Ectodermal cell (in vitro differentiated cells): ENCODE measurements around the gene GRM2.
A peak's percentile ranks its signal among the peaks of the same experiment; 100 is the strongest.

Experiments used
- H3K27ac ChIP-seq: 2 replicates; pipeline ENCODE4 v1.7.0; 2013; ENCODE audit warnings: mild to moderate bottlenecking, low read depth, low read length; ENCODE audit not compliant: insufficient read depth, poor library complexity, severe bottlenecking
- H3K27me3 ChIP-seq: 2 replicates; pipeline ENCODE4 v1.7.0; 2013; ENCODE audit warnings: mild to moderate bottlenecking, low read length; ENCODE audit not compliant: insufficient read depth, control insufficient read depth, poor library complexity, severe bottlenecking
- H3K36me3 ChIP-seq: one replicate; pipeline ENCODE4 v1.7.0; 2013; ENCODE audit warnings: low read length; ENCODE audit not compliant: control insufficient read depth, insufficient read depth
- H3K4me1 ChIP-seq: one replicate; pipeline ENCODE4 v1.7.0; 2013; ENCODE audit warnings: low read length; ENCODE audit not compliant: control insufficient read depth, insufficient read depth
- H3K4me3 ChIP-seq: 2 replicates; pipeline ENCODE4 v1.7.0; 2013; ENCODE audit warnings: low read depth, low read length, control low read depth; ENCODE audit not compliant: insufficient read depth
- H3K9me3 ChIP-seq: 2 replicates; pipeline ENCODE4 v1.7.0; 2013; ENCODE audit warnings: mild to moderate bottlenecking, low read length, moderate library complexity; ENCODE audit not compliant: control insufficient read depth
- WGBS, 2 experiments: methylation state at CpG; one replicate each; pipeline ENCODE4 v1.1.7; 2013; ENCODE audit warnings: missing lambda C conversion rate in 2 of 2; 5-methylcytosine and 5-hydroxymethylcytosine counted together

Gene GRM2

GRCh38 chr3:51671734-51672475 lies 35.0 kb upstream of the GRM2 start:
- WGBS, 2 experiments = 12 to 14% methylated on average over 40 of the region's 40 CpGs
- H3K27ac ChIP-seq = no peak overlapping the region

DNA sequence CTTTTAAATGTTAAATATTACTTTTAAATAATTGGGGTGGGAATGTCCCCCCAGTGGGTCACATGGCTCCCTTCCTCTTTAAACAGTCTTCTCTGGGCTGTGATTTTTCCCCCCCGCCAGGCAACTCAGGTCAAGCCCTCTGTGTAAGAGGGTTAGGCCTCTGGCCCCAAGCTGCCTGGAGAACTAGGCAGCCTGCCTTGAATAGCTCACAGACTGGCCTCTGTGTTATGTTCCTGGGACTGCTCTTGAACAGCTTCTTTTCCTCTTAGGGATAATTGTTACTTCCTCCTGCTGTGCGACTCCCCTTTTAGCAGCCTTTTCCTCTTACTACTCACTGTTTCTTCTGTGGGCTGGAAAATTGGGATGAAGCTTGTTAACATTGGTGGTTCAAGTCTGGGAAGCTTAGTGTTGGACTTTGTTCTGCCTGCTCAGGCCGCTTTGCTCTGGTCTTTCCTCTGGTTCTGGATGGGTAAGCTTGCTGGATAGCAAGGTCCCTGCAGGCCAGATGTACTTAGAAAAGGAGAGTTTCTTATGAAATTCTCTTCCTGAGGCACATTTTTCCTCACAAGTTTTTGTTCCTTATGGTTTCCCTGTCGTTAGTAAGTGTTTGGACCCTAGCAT lies 33.6 kb upstream of the GRM2 start:
- H3K4me3 ChIP-seq = no peak overlapping the region
- H3K9me3 ChIP-seq = no peaks in the 10 kb centered on the region
- H3K27ac ChIP-seq = no peak overlapping the region
- WGBS, 2 experiments = 76 to 92% methylated on average over 3 to 4 of the region's 4 CpGs
- no peaks in the 10 kb centered on the region for H3K36me3 ChIP-seq
- H3K27me3 ChIP-seq = peaks cover 34% of the 10 kb centered on the region
- H3K4me1 ChIP-seq = peaks cover 7% of the 10 kb centered on the region

More at GRCh38 chr3:51671734-51672475, 35.0 kb upstream of the GRM2 start:
- Histone ChIP-seq H3K9me3 (no peaks in the 10 kb centered on the region), H3K4me3 (peak overlapping the region; percentile 59), H3K27me3 (peaks cover 34% of the 10 kb centered on the region), H3K36me3 (no peaks in the 10 kb centered on the region), H3K4me1 (peaks cover 7% of the 10 kb centered on the region)

DNA sequence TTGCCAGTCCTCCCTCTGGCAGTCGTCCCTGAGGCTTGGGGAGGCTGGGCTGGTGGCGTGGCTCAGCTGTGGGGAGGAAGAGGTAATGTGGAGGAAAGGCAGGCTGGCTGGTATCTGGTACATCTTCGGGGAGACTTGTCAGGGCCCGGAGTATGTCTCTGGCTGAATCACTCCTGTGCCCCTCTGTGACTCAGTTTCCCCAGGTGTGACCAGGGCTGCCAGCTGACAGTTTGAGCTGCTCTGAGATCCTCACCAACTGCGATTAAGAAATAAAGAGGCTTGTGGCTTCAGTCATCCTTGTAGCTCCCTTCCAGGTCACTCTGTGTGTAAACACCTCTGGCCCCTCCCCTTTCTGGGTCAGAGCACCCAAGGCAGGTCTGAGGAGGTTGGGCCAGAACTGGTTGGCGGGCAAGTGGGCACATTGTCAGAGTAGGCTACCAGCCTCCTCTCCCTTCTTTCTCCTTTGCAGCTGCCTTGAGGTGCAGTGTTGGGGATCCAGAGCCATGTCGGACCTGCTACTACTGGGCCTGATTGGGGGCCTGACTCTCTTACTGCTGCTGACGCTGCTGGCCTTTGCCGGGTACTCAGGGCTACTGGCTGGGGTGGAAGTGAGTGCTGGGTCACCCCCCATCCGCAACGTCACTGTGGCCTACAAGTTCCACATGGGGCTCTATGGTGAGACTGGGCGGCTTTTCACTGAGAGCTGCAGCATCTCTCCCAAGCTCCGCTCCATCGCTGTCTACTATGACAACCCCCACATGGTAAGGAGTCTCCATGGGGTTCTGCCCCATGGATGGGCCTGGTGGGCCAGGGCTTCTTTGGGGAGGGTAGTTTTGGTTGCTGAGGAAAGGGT lies 32.8 kb upstream of the GRM2 start:
- no peak overlapping the region for H3K4me3 ChIP-seq
- peaks cover 11% of the 10 kb centered on the region for H3K4me1 ChIP-seq
- WGBS, 2 experiments = 94 to 95% methylated on average over 14 of the region's 14 CpGs
- H3K27me3 ChIP-seq = peaks cover 34% of the 10 kb centered on the region
- no peak overlapping the region for H3K27ac ChIP-seq
- H3K9me3 ChIP-seq = no peaks in the 10 kb centered on the region
- H3K36me3 ChIP-seq = no peaks in the 10 kb centered on the region

DNA sequence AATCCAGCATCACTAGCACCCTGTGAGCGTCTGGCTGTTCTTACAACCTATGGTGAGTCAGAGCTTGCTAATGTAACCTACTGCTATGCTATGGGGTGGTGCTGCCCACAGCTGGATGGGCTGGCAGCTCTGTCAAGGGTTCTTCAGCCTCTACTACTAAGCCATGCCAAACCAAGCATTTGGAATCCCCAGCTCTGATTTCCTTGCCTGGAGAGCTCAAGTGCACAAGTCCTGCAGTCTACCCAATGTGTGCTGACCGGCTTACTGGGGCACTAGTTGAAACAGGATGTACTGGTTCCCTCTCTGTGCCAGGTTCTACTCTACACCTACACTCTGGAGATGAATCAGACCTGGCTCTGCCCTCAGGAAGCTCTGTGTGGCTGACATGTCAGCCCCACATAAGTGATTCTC lies 31.7 kb upstream of the GRM2 start:
- whole genome bisulfite sequencing, 2 experiments = 90% methylated on average over 2 of the region's 2 CpGs
- no peaks in the 10 kb centered on the region for H3K9me3 ChIP-seq
- H3K4me1 ChIP-seq = peaks cover 11% of the 10 kb centered on the region
- peaks cover 28% of the 10 kb centered on the region for H3K27me3 ChIP-seq
- H3K36me3 ChIP-seq = no peaks in the 10 kb centered on the region
- no peak overlapping the region for H3K27ac ChIP-seq
- H3K4me3 ChIP-seq = no peak overlapping the region

DNA sequence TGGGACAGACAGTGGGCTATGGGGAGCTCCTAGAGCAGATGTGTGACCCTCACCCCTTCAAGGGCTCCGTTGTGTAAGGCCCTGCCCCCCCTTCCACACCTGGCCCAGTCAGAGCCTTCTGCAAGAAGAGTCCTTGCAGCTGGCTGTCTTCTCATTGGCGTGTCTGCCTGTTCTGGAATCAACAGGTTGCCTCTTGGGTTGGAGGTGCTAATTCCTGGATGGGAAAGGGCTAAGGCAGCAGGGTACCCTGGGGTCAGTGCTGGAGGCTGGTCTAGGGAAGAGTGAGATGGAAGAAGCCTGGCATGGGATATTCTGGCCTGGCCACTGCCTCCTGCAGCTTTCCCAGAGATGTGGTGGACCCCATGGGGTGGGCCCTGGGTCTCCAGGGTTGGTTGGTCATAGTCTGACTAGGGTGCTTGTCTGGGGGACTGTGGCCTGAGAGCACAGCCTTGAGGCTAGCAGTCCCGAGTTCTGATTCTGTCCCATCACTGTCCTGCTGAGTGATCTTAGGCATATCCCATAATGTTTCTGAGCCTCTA lies 30.7 kb upstream of the GRM2 start:
- peaks cover 18% of the 10 kb centered on the region for H3K27me3 ChIP-seq
- peaks cover 5% of the 10 kb centered on the region for H3K4me1 ChIP-seq
- WGBS, 2 experiments = 83 to 94% methylated on average over 3 of the region's 3 CpGs
- no peak overlapping the region for H3K27ac ChIP-seq
- H3K9me3 ChIP-seq = no peaks in the 10 kb centered on the region
- no peaks in the 10 kb centered on the region for H3K36me3 ChIP-seq
- H3K4me3 ChIP-seq = no peak overlapping the region

DNA sequence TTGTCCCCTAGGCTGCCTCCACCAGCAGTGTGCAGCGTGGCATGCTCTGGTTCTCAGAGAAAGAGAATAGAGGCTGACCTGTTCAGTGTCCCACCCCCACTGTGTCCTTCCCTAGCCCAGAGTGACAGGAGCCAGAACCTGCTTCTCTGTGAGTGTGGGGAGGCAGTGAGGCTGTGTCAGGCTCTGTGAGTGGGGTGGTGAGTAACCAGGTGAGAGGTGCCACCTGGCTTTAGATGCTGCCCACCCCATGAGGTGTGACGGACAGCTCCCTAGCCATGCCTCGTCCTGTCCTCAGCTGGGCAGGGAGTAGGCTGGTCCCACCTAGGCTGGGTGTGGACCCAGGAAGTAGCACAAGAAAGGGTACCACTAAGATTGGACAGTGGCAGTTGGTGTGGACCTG lies 29.5 kb upstream of the GRM2 start:
- Histone ChIP-seq H3K4me1 (peaks cover 5% of the 10 kb centered on the region), H3K27me3 (peaks cover 6% of the 10 kb centered on the region), H3K9me3 (no peaks in the 10 kb centered on the region), H3K36me3 (no peaks in the 10 kb centered on the region), H3K27ac (no peak overlapping the region), H3K4me3 (no peak overlapping the region)
- 92 to 95% methylated on average over 3 of the region's 3 CpGs for WGBS, 2 experiments

DNA sequence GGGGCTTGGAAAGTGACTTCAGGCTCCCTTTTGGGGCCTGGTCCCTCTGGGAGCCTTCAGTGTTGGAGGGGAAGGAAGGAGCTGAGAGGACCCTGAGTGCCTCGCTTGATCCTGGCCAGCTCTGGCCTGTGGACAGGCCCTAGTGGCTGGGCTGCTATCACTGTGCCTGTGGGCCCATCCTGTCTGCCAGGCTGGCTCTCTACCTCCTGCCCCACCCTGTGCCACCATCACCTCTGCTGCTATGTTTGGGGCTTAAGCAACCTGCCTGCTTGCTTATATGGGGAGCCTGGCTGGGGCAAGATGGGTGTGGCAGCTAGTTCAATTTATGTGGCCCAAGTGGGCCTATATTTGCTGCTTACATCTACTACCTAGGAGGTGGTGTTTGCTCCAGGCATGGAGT lies 28.7 kb upstream of the GRM2 start:
- H3K4me1 ChIP-seq = peaks cover 5% of the 10 kb centered on the region
- H3K27me3 ChIP-seq = no peaks in the 10 kb centered on the region
- H3K36me3 ChIP-seq = no peaks in the 10 kb centered on the region
- H3K9me3 ChIP-seq = no peaks in the 10 kb centered on the region
- WGBS, 2 experiments = 94 to 95% methylated on average over 1 of the region's 1 CpG
- H3K4me3 ChIP-seq = no peak overlapping the region
- no peak overlapping the region for H3K27ac ChIP-seq

GRCh38 chr3:51678641-51679040 lies 28.2 kb upstream of the GRM2 start:
- H3K27ac ChIP-seq = no peak overlapping the region
- H3K4me3 ChIP-seq = no peak overlapping the region
- WGBS, 2 experiments = 74 to 80% methylated on average over 2 of the region's 2 CpGs
- H3K4me1 ChIP-seq = peaks cover 5% of the 10 kb centered on the region
- H3K27me3 ChIP-seq = no peaks in the 10 kb centered on the region
- no peaks in the 10 kb centered on the region for H3K36me3 ChIP-seq
- no peaks in the 10 kb centered on the region for H3K9me3 ChIP-seq

DNA sequence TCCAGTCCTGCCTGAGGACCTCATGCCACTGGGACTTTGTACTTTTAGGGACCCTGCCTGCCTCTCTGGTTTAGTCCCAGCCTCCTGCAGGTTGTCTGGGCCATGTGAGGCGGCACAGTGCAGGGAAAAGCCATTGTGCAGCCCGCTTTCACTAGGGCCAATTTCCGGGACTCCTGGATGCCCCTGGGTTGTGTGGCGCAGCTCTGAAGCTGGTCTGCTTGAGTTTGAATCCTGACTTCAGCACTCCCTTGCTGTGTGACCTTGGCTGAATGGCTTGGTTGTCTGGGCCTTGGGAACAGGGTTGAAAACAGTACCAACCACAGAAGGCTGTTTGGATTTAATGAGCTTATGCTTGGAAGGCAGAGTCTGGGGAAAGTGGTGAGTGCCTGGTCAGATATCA lies 27.6 kb upstream of the GRM2 start:
- Histone ChIP-seq H3K36me3 (no peaks in the 10 kb centered on the region), H3K4me3 (no peak overlapping the region), H3K4me1 (peaks cover 5% of the 10 kb centered on the region), H3K9me3 (no peaks in the 10 kb centered on the region), H3K27me3 (no peaks in the 10 kb centered on the region), H3K27ac (no peak overlapping the region)
- WGBS, 2 experiments = 93 to 94% methylated on average over 4 of the region's 4 CpGs

- no peaks in the 10 kb centered on the region for H3K36me3 ChIP-seq
- no peaks in the 10 kb centered on the region for H3K9me3 ChIP-seq
- no peak overlapping the region for H3K27ac ChIP-seq
- H3K4me1 ChIP-seq = peaks cover 5% of the 10 kb centered on the region
- H3K4me3 ChIP-seq = no peak overlapping the region
- no peaks in the 10 kb centered on the region for H3K27me3 ChIP-seq
- WGBS, 2 experiments = 90 to 95% methylated on average over 7 of the region's 7 CpGs
These were observed 27.1 kb upstream of the GRM2 start for GRCh38 chr3:51679777-51680176.
